Aorta (tissue), 5 donors: ENCODE data around the gene TNRC18. TPM values are rescaled to one million over a fixed set of nuclear protein-coding genes. Genes with fewer than 3 reads are reported as not detected.

Experiments
- ATAC-seq: fragments of 200-7000 bp; cut with Tn5 transposase; one replicate; pipeline ENCODE4 v1.9.1; 2022; ENCODE audit warnings: moderate library complexity; ENCODE audit not compliant: low FRiP score
- DNase-seq, 2 donors: peaks; one replicate each; pipeline ENCODE4 v3.0.0-alpha.2; 2020
- H3K27ac ChIP-seq, 2 donors: one replicate each; pipeline ENCODE4 v1.5.1; 2013; ENCODE audit warnings: low read length in 2 of 2, mild to moderate bottlenecking in 2 of 2, moderate library complexity in 2 of 2, control low read depth in 1 of 2, inconsistent platforms in 1 of 2, low read depth in 1 of 2
- H3K27me3 ChIP-seq, 2 donors: one replicate each; pipeline ENCODE4 v1.6.1; 2013; ENCODE audit warnings: control low read depth in 1 of 2, low read length in 1 of 2, mild to moderate bottlenecking in 1 of 2, moderate library complexity in 1 of 2; ENCODE audit not compliant: insufficient read depth in 2 of 2, control insufficient read depth in 1 of 2
- H3K36me3 ChIP-seq, 2 donors: one replicate each; pipeline ENCODE4 v1.6.1; 2013; ENCODE audit warnings: control low read depth in 1 of 2, low read length in 1 of 2, mild to moderate bottlenecking in 1 of 2; ENCODE audit not compliant: insufficient read depth in 2 of 2, control insufficient read depth in 1 of 2
- H3K4me1 ChIP-seq, 2 donors: one replicate each; pipeline ENCODE4 v1.6.1; 2013; ENCODE audit warnings: low read length in 2 of 2, control low read depth in 1 of 2, mild to moderate bottlenecking in 1 of 2, moderate library complexity in 1 of 2; ENCODE audit not compliant: insufficient read depth in 2 of 2, control insufficient read depth in 1 of 2
- H3K4me3 ChIP-seq, 2 donors: one replicate each; pipeline ENCODE4 v1.5.1; 2013; ENCODE audit warnings: low read length in 2 of 2, control low read depth in 1 of 2, mild to moderate bottlenecking in 1 of 2
- H3K9me3 ChIP-seq: one replicate; pipeline ENCODE4 v1.6.1; 2013; ENCODE audit warnings: mild to moderate bottlenecking, low read length; ENCODE audit not compliant: control insufficient read depth
- WGBS, 2 donors: extraction: QIAGEN DNeasy Blood & Tissue Kit; methylation state at CpG; one replicate each; pipeline ENCODE4 v1.1.7; 2013; 5-methylcytosine and 5-hydroxymethylcytosine counted together
- intact Hi-C, 2 donors: fragments of 100-400 bp; cut with DNase I; formaldehyde crosslinking; loops; one replicate each; pipeline versions ENCODE4 v1.14.2 to v1.15.0; 2022
- polyA plus RNA-seq, 2 donors: library from polyadenylated mRNA; stranded (reverse); fragments of 200-250 nt; gene quantifications; one replicate each; pipeline ENCODE4 v1.2.3, GENCODE V29; 2013
- total RNA-seq, 2 donors: library from RNA; stranded (reverse); fragmentation: NEBNext Ultra II Directional; extraction: Animal tissue kit (Norgen Biotek cat#: 25700); gene quantifications; one replicate each; pipeline ENCODE4 v1.2.1, GENCODE V29; 2021
- donor health status: healthy with polysubstance abuse.
- donor health status: Bipolar disorder and iron deficiency.
- donor health status: DM: no; HTN: no; CAD: no.
- donor health status: DM: no; HTN: no; CAD: no.
- donor health status: DM: yes; HTN: yes; CAD: no.

The TNRC18 gene
- total and polyA plus RNA-seq, 4 donors: 41.8 to 132 (median 78.2) TPM

DNA sequence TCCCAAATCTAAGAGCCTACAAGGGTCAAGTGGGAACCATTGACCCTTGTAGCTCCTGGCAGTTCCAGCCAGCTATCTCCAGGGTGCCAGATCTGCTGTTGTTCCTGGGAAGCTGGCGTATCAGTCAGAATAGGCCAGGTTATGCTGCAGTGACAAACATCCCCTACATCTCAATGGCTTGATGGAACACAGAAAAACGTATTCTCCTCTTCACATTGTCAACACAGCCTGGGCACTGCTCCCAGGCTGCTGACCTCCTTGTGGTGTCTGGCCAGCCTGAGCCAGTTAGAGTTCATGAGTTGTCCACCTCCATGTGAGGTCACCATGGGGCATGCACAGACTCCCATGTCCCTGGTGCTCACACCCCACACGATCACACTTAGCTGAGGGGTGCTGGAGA is 9.5 kb upstream of the TNRC18 start:
- H3K4me3 ChIP-seq: no peak overlapping the region
- no peaks in the 10 kb centered on the region for H3K9me3 ChIP-seq
- no peak overlapping the region for H3K27ac ChIP-seq
- ATAC-seq (no peak), DNase-seq (no peak)
- no peaks in the 10 kb centered on the region for H3K27me3 ChIP-seq
- no peaks in the 10 kb centered on the region for H3K36me3 ChIP-seq
- H3K4me1 ChIP-seq: no peaks in the 10 kb centered on the region
- 83 to 84% methylated on average over 3 of the region's 3 CpGs for WGBS, 2 donors
- intact Hi-C loops: no loop called here

GRCh38 chr7:5432691-5433090 is 9.1 kb upstream of the TNRC18 start:
- Histone ChIP-seq H3K4me1 (no peaks in the 10 kb centered on the region), H3K9me3 (no peaks in the 10 kb centered on the region), H3K27me3 (no peaks in the 10 kb centered on the region), H3K27ac (no peak overlapping the region), H3K36me3 (no peaks in the 10 kb centered on the region), H3K4me3 (no peak overlapping the region)
- no peak for ATAC-seq
- no peak for DNase-seq
- intact Hi-C loops: no loop called here
- 94% methylated on average over 3 of the region's 3 CpGs for WGBS, 2 donors

GRCh38 chr7:5431560-5432015 is 8.0 kb upstream of the TNRC18 start:
- intact Hi-C loops: no loop called here
- H3K27ac ChIP-seq: no peak overlapping the region
- WGBS, 2 donors: 40 to 55% methylated on average over 4 of the region's 4 CpGs
- H3K4me3 ChIP-seq: no peak overlapping the region
- H3K27me3 ChIP-seq: no peaks in the 10 kb centered on the region
- ATAC-seq: no peak
- H3K36me3 ChIP-seq: no peaks in the 10 kb centered on the region
- DNase-seq: no peak
- no peaks in the 10 kb centered on the region for H3K9me3 ChIP-seq
- no peaks in the 10 kb centered on the region for H3K4me1 ChIP-seq

- intact Hi-C loops: no loop called here
- no peaks in the 10 kb centered on the region for H3K27me3 ChIP-seq
- ATAC-seq (no peak), DNase-seq (no peak)
- H3K36me3 ChIP-seq: no peaks in the 10 kb centered on the region
- H3K9me3 ChIP-seq: no peaks in the 10 kb centered on the region
- H3K27ac ChIP-seq: no peak overlapping the region
- 65% methylated on average over 5 of the region's 5 CpGs for WGBS, 2 donors
- H3K4me3 ChIP-seq: no peak overlapping the region
- no peaks in the 10 kb centered on the region for H3K4me1 ChIP-seq
These were observed 6.9 kb upstream of the TNRC18 start for GRCh38 chr7:5430612-5430947.

DNA sequence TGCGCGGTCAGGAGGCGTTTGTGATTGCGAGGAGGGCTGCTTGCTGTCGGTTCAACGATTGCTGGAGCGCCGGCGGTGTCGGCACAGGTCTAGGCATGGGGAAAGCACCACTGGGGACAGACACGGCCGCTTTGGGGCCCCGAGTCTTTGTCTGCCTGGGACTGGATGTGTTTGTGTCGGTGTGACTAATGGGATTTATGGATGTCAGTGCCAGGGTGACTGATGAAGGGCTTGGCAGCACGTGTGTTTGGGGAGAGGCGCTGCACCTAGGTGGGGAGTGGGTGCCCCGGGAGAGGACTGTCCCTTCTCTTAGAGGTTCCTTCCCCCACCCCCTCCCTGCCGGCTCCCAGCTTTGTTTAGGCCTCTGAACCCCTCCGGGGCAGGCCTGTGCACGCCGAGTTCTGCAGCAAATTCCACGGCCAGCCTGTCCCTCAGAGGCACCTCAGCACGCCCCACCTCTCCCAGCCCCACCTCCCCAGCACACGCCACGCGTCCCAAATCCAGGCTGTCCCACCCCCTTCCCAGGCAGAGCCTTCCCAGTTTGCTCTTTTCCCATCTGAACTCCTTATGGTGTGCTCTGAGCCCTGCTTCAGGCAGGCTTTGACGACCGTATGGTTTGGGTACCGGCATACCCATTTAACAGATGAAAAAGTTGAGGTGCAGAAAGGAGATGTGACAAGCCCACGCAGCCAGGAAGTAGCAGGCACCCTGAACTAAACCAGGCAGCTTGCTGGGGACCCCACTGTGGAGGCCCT is 6.4 kb upstream of the TNRC18 start:
- intact Hi-C loops: no loop called here
- no peak overlapping the region for H3K4me3 ChIP-seq
- peak overlapping the region in 1 of 2 donors; percentile 93 for H3K27ac ChIP-seq
- H3K27me3 ChIP-seq: no peaks in the 10 kb centered on the region
- DNase-seq (peak in 1 of 2 donors; percentile 78), ATAC-seq (no peak)
- no peaks in the 10 kb centered on the region for H3K4me1 ChIP-seq
- no peaks in the 10 kb centered on the region for H3K36me3 ChIP-seq
- no peaks in the 10 kb centered on the region for H3K9me3 ChIP-seq
- WGBS, 2 donors: 6% methylated on average over 29 to 30 of the region's 30 CpGs

DNA sequence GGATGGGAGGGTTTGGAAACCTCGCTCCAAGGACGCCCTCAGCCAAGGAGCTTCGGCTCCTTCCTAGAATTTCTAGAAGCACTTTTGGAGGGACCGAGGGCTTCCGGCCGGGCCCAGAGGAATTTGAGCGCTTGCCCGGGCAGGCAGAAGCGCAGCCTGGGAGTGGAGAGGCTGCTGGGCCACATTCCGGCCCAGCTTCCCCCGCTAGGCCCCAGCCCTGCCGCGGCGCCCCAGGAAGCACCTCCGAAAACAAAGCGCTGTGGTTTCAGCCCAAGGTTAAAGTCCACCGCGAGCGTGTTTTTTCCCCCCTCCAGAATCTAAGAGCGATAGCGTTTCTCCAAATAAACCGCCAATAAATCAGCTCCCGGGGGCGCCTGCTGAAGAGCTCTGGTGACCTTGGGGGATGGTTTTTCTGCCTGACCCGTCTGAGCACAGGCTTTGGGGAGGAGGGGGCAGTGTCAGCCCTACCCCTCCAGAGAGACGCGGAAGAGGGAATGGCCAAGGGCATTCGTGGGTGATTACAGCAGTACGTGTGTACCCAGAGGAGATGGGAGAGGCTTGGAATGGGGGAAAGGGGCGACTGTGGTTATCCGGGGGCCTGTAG is 5.7 kb upstream of the TNRC18 start:
- WGBS, 2 donors: 1% methylated on average over 31 of the region's 31 CpGs
- intact Hi-C loops: no loop called here
- Histone ChIP-seq H3K36me3 (no peaks in the 10 kb centered on the region), H3K4me3 (peak overlapping the region; percentile 14 to 99), H3K4me1 (no peaks in the 10 kb centered on the region), H3K27me3 (no peaks in the 10 kb centered on the region), H3K27ac (peak overlapping the region; percentile 52 to 93), H3K9me3 (no peaks in the 10 kb centered on the region)
- ATAC-seq (no peak), DNase-seq (peak; percentile 69 to 78)

DNA sequence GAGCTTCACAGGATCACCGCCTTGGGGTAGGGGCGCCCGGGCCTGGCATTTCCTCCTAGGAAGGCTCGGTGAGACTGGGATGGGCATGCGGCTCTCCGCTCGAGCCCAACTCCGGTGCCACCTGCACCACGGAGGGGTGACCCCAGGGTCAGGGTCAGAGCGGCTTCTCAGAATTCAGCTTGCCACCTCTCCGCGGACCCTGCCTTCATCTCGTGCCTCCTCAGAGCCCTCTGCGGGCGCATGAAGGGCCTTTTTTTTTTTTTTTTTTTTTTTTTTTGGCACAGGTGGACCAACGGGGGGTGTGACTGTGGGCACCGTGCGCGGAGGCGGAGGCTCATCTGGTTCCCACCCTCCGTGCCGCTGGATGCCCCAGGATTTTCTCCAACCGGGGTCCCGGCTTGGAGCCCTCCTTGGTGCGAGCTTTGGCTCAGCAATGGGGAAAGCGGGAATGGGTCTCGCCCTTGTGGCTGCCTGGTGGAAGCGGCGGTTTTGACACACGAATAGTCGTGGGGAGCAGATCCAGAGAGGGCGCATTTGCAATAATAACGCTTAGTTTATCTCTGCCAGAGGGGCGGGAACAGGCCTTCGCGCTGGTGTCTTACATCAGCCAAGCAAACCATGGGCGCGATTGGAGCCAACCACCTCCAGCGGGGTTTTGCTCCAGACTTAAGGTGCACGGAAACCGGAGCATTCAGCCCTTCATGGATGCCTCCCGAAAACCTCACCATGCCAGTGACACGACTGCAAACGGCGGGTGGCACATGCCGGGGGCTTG is 5.0 kb upstream of the TNRC18 start:
- WGBS, 2 donors: 0 to 1% methylated on average over 44 to 46 of the region's 46 CpGs
- peak overlapping the region; percentile 29 to 99 for H3K4me3 ChIP-seq
- no peaks in the 10 kb centered on the region for H3K9me3 ChIP-seq
- DNase-seq: peak; percentile 83 to 84
- peak; percentile 26 for ATAC-seq
- no peaks in the 10 kb centered on the region for H3K4me1 ChIP-seq
- H3K27me3 ChIP-seq: no peaks in the 10 kb centered on the region
- H3K27ac ChIP-seq: peak overlapping the region; percentile 67 to 93
- intact Hi-C loops: no loop called here
- H3K36me3 ChIP-seq: no peaks in the 10 kb centered on the region

GRCh38 chr7:5426226-5426475 is 2.5 kb upstream of the TNRC18 start:
- Histone ChIP-seq H3K36me3 (no peaks in the 10 kb centered on the region), H3K4me1 (no peaks in the 10 kb centered on the region), H3K4me3 (peak overlapping the region; percentile 65 to 99), H3K27ac (peak overlapping the region; percentile 88 to 96), H3K9me3 (no peaks in the 10 kb centered on the region), H3K27me3 (no peaks in the 10 kb centered on the region)
- intact Hi-C loops: no loop called here
- DNase-seq (no peak), ATAC-seq (no peak)
- 0 to 1% methylated on average over 13 of the region's 13 CpGs for WGBS, 2 donors
